ENCODE data around the gene CNTNAP4.

Gene CNTNAP4

DNA sequence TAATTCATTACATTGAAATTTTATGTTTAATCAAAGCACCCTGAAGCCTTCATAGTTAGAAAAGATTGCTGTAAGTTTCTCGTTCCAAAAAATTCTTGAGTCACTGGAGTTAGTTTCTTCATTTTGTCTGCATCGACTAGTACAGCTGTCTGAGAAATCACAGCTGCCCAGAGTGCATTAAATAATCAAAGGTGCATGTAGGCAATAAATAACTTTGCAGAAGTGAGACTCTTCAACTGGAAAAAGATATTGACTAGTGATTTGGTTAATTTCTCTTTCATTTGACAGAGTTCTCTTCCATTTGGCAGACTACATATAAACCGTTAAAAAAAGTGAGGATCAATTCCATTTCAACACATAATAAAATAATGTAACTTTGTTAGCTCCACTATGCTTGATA is 234.0 kb downstream of the CNTNAP4 start:
- H4K20me1 ChIP-seq, result no peaks in the 10 kb centered on the region
- H3K4me3 ChIP-seq, result no peak overlapping the region
- no peak overlapping the region for H3K4me2 ChIP-seq

DNA sequence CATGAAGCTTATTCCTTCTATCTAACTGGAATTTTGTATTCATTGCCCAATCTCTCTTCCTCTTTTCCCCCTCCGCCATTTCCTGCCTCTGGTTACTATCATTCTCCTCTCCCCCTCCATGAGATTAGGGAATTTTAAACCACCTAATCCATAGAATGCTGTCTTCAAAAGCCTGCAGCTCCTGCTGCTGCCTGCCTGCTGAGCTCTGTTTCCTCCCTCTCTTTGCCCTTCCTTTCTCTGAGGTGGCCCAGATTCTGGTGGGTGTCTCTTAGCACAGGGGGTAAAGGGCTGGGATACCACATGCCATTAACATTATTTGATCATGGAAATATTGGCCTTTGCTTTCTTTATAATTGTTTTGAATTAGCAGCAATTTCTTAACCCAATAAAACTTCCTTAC is 241.6 kb downstream of the CNTNAP4 start:
- H3K4me3 ChIP-seq, result no peak overlapping the region
- H3K9ac ChIP-seq, result no peak overlapping the region
- no peaks in the 10 kb centered on the region for H3K36me3 ChIP-seq
- no peaks in the 10 kb centered on the region for H4K20me1 ChIP-seq
- H3K27me3 ChIP-seq, result no peaks in the 10 kb centered on the region
- H3K4me2 ChIP-seq, result no peak overlapping the region
- no peaks in the 10 kb centered on the region for H3K4me1 ChIP-seq
- H3K27ac ChIP-seq, result no peak overlapping the region
- TF ChIP-seq Cebpa-rat (IDR thresholded peaks at IDR 0.05), result no peak
- no peaks in the 10 kb centered on the region for H3K9me3 ChIP-seq

More for the DNA sequence above, 234.0 kb downstream of the CNTNAP4 start:
- Histone ChIP-seq H3K4me1 (no peaks in the 10 kb centered on the region), H3K27me3 (no peaks in the 10 kb centered on the region), H3K9ac (no peak overlapping the region), H3K36me3 (no peaks in the 10 kb centered on the region), H3K27ac (no peak overlapping the region), H3K9me3 (no peaks in the 10 kb centered on the region)
- TF ChIP-seq Cebpa-rat (IDR thresholded peaks at IDR 0.05), result no peak

DNA sequence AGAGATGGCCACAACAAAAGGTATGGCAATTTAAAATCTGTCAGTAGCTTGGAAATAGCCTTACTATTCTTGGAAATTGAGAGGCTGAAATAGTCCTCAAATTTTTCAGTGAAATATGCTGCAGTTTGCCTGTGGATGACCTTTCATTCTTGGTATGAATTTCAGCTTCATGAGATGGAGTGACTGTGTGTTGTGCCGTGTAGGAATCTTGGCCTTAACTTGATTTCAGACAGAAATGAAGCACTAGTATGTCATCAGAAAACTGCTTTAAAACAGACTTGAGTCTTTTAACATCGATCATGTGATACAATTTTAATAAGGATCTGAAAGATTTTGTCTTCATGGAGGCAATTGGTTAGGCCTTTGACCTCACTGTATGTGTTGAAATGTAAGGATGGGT is 247.2 kb downstream of the CNTNAP4 start:
- Histone ChIP-seq H3K9ac (no peak overlapping the region), H3K4me2 (no peak overlapping the region), H3K27ac (no peak overlapping the region), H3K4me3 (no peak overlapping the region), H3K9me3 (no peaks in the 10 kb centered on the region), H3K27me3 (no peaks in the 10 kb centered on the region), H3K36me3 (no peaks in the 10 kb centered on the region), H3K4me1 (no peaks in the 10 kb centered on the region), H4K20me1 (no peaks in the 10 kb centered on the region)
- no peak for TF ChIP-seq Cebpa-rat (IDR thresholded peaks at IDR 0.05)

DNA sequence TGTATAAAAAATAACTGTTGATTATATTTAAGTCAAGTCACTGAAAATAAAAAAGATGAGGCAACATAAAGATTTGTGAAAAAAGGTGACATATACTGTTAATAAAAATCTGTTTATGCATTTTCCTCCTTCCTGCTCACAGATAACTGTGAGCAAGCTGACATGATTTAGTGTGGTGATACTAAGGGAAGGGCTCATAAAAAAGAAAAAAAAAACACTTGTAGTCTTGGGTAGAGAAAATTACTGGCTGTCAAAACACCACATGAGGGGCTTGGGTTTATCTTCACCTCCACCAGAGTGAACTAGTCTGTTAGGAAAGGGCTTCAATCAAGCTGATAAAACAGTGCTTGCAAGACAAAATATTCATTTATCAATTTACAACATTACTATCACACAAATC is 247.6 kb downstream of the CNTNAP4 start:
- Histone ChIP-seq H4K20me1 (no peaks in the 10 kb centered on the region), H3K4me2 (no peak overlapping the region), H3K9ac (no peak overlapping the region), H3K27me3 (no peaks in the 10 kb centered on the region), H3K9me3 (no peaks in the 10 kb centered on the region), H3K27ac (no peak overlapping the region), H3K4me1 (no peaks in the 10 kb centered on the region), H3K4me3 (no peak overlapping the region), H3K36me3 (no peaks in the 10 kb centered on the region)
- TF ChIP-seq Cebpa-rat (IDR thresholded peaks at IDR 0.05), result no peak

DNA sequence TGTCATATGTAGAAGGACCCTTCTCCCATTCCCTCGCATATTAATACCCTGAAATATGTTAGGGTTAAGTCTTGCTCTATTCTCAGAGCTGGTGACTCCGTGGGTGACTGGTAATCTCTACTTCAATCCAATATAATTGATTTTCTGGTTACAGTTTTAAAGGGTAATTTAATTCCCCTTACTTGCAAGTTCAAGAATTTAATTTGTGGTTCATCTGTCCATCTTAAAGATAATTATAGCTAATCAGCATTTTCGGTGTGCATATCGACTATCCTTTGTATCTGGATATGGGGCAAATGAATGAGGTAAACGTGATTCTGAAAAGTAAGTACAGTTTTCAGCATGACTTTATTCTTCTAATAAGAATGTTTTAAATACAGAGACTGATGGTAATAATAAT is 250.0 kb downstream of the CNTNAP4 start:
- H3K27me3 ChIP-seq, result no peaks in the 10 kb centered on the region
- H3K36me3 ChIP-seq, result no peaks in the 10 kb centered on the region
- H3K4me2 ChIP-seq, result no peak overlapping the region
- no peak overlapping the region for H3K9ac ChIP-seq
- H3K4me3 ChIP-seq, result no peak overlapping the region
- TF ChIP-seq Cebpa-rat (IDR thresholded peaks at IDR 0.05), result no peak
- no peaks in the 10 kb centered on the region for H4K20me1 ChIP-seq
- H3K9me3 ChIP-seq, result no peaks in the 10 kb centered on the region
- no peak overlapping the region for H3K27ac ChIP-seq
- no peaks in the 10 kb centered on the region for H3K4me1 ChIP-seq

DNA sequence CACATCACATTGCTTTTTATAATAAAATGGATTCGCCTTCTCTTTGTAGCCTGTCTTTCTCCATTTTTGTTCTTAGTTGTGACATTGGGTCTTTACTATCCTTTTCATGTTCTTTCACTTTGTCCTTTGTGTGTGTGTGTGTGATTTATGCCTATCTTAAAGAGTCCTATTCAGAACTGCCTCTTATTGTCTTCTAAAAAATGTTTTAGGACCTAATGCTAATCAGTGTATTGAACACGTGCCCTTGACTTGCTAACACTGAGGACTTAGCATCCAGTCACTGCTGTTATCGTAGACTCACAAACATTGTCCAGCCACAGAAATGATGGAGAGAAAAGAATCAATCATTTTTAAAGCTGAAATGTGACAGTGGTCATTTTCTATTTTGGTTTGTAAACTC is 251.9 kb downstream of the CNTNAP4 start:
- Histone ChIP-seq H3K4me3 (no peak overlapping the region), H4K20me1 (no peaks in the 10 kb centered on the region), H3K4me2 (no peak overlapping the region), H3K36me3 (no peaks in the 10 kb centered on the region), H3K9me3 (no peaks in the 10 kb centered on the region), H3K4me1 (no peaks in the 10 kb centered on the region), H3K27me3 (no peaks in the 10 kb centered on the region), H3K9ac (no peak overlapping the region), H3K27ac (no peak overlapping the region)
- TF ChIP-seq Cebpa-rat (IDR thresholded peaks at IDR 0.05), result no peak

DNA sequence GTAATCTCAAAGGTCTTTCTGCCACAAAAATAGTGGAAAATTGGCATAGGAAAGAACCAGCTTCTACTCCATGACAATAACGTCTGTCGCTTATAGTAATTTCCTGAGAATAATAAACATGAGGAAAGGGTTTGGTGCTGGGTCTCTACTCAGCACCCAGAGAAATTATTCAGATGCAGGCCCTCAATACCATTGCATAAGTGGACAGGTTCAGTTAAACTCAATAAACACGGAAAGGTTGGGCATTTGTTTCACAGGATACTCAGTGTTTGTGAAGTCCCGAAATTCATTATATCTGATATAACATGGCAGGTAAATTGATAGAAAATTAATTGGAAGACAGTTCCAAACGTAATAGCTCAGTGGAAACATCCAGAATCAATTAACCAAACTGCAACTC is 254.0 kb downstream of the CNTNAP4 start:
- Histone ChIP-seq H3K9ac (no peak overlapping the region), H3K4me3 (no peak overlapping the region), H3K4me2 (no peak overlapping the region), H4K20me1 (no peaks in the 10 kb centered on the region), H3K36me3 (no peaks in the 10 kb centered on the region), H3K4me1 (no peaks in the 10 kb centered on the region), H3K27ac (no peak overlapping the region), H3K9me3 (no peaks in the 10 kb centered on the region), H3K27me3 (no peaks in the 10 kb centered on the region)
- no peak for TF ChIP-seq Cebpa-rat (IDR thresholded peaks at IDR 0.05)

DNA sequence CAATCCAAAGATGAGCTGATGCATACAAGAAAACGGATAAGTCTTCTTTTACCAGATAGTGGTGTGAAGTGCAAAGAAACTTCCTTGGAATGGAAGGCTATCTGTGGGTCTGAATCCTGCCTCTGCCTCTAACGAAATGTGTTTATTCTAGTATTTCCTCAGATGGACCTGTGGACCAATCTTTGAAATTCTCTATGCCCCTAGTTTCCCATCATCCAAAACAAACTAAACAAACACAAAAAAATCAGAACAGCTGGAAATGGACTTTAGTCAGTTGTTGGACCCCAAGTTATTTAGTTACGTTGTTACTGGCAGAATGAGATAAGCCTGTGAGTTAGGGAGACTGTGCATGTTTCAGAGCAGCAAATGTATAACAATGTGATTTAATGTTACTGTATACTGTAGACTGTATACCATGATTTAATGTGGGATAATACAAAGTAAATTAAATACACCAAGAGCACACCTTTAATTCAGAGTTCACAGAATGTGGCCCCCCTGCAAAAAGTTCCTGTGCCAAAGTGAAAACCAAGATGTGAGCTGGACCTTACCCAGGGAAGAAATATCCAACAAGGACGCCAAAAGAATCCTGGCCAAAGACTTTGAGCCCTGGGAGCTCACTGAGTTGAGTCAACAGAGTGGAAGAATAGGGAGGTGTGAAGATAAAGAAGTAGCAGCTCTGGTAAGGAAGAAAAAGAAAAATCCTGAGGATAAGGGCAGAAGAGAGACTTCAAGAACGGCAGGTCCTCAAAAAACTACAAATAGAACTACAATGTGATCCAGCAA is 255.2 kb downstream of the CNTNAP4 start:
- H3K27me3 ChIP-seq, result no peaks in the 10 kb centered on the region
- TF ChIP-seq Cebpa-rat (IDR thresholded peaks at IDR 0.05), result no peak
- H3K36me3 ChIP-seq, result no peaks in the 10 kb centered on the region
- H3K4me3 ChIP-seq, result no peak overlapping the region
- no peaks in the 10 kb centered on the region for H3K9me3 ChIP-seq
- no peak overlapping the region for H3K27ac ChIP-seq
- H4K20me1 ChIP-seq, result no peaks in the 10 kb centered on the region
- H3K4me2 ChIP-seq, result no peak overlapping the region
- H3K9ac ChIP-seq, result no peak overlapping the region
- H3K4me1 ChIP-seq, result no peaks in the 10 kb centered on the region

DNA sequence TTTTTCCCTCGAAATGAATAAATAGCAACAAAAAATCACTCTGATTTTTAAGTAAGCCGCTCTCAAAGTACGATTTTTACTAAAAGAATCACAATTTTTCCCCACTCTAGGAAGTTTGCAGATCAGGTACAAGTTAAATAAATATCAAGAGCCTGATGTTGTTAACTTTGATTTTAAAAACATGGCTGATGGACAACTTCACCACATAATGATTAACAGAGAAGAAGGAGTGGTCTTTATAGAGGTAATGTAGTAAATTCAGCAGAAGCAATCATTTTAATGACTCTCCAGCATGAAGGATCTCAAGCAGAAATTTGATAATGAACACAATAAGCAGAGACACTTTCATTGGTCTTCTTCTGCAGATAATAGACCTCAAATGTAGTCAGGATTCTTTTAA is 262.4 kb downstream of the CNTNAP4 start:
- no peak for TF ChIP-seq Cebpa-rat (IDR thresholded peaks at IDR 0.05)
- no peaks in the 10 kb centered on the region for H3K9me3 ChIP-seq
- no peak overlapping the region for H3K27ac ChIP-seq

DNA sequence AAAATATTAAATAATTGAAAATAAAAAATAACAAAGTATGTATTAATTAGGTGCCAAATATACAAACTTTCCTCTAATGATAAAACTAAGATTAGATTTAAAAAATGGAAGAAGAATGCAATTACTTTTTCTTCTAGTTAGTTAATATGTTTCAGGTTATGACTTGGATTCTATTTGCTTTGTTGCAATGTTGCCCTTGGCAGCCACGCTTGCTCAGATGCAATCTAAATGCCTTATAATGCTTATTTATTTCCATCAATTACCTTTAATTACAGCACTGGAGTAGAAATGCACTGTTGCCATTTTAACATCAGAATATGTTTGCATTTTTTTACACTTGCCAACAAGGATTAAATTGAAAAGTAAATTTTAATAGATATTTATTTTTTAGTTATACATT is 263.9 kb downstream of the CNTNAP4 start:
- Histone ChIP-seq H3K4me2 (no peak overlapping the region), H3K27me3 (no peaks in the 10 kb centered on the region), H3K27ac (no peak overlapping the region), H3K36me3 (no peaks in the 10 kb centered on the region), H3K4me3 (no peak overlapping the region), H3K9me3 (no peaks in the 10 kb centered on the region), H4K20me1 (no peaks in the 10 kb centered on the region), H3K9ac (no peak overlapping the region), H3K4me1 (no peaks in the 10 kb centered on the region)
- TF ChIP-seq Cebpa-rat (IDR thresholded peaks at IDR 0.05), result no peak

More for the DNA sequence above, 262.4 kb downstream of the CNTNAP4 start:
- H3K9ac ChIP-seq, result no peak overlapping the region
- no peaks in the 10 kb centered on the region for H4K20me1 ChIP-seq
- no peaks in the 10 kb centered on the region for H3K27me3 ChIP-seq
- no peaks in the 10 kb centered on the region for H3K36me3 ChIP-seq
- H3K4me1 ChIP-seq, result no peaks in the 10 kb centered on the region
- no peak overlapping the region for H3K4me3 ChIP-seq
- H3K4me2 ChIP-seq, result no peak overlapping the region

DNA sequence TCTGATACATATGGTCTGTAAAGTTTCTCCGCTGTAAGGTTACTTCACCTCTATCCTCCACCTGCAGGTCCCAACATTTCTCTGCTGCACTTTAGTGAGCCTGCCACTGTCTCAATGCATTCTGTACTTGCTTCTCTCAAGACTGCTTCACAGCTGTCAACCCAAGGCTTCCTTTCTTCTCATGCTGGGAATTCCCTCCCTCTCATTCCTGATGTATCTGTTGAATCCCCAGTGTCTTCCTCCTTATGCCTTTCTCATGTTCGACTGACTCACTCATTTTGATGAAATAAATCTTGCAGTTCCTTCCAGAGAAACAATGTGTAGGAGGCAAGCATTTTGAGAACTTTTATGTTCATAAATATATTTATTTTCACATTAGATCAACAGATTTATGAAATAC is 288.3 kb downstream of the CNTNAP4 start:
- no peak for TF ChIP-seq Cebpa-rat (IDR thresholded peaks at IDR 0.05)
- Histone ChIP-seq H3K9ac (no peak overlapping the region), H3K27me3 (no peaks in the 10 kb centered on the region), H4K20me1 (no peaks in the 10 kb centered on the region), H3K4me1 (peaks cover 7% of the 10 kb centered on the region; the same call in 1 of the 2 replicates), H3K4me2 (no peak overlapping the region), H3K9me3 (no peaks in the 10 kb centered on the region), H3K4me3 (no peak overlapping the region), H3K27ac (no peak overlapping the region), H3K36me3 (no peaks in the 10 kb centered on the region)

Measured in BLaER1 (cell line).